Colonic mucosa (tissue), 4 donors: ENCODE measurements around the gene USP9X. TPM values are rescaled to one million over a fixed set of nuclear protein-coding genes. Genes with fewer than 3 reads are reported as not detected.

Experiments used
- DNase-seq: peaks from one replicate; pipeline ENCODE4 v3.0.0-alpha.2; 2020
- H3K27ac ChIP-seq: fragments of 200-600 bp; one replicate; pipeline ENCODE4 v1.8.0; 2021
- H3K27me3 ChIP-seq: fragments of 200-600 bp; one replicate; pipeline ENCODE4 v1.8.0; 2021
- H3K36me3 ChIP-seq: fragments of 200-600 bp; one replicate; pipeline ENCODE4 v1.8.0; 2021
- H3K4me1 ChIP-seq: fragments of 200-600 bp; one replicate; pipeline ENCODE4 v1.8.0; 2021; ENCODE audit warnings: mild to moderate bottlenecking
- H3K4me3 ChIP-seq: fragments of 200-600 bp; one replicate; pipeline ENCODE4 v1.8.0; 2021
- H3K9ac ChIP-seq, 2 donors: one replicate each; pipeline ENCODE4 v1.7.0; 2013; ENCODE audit warnings: control low read depth in 2 of 2, low read depth in 2 of 2, low read length in 2 of 2
- H3K9me3 ChIP-seq: fragments of 200-600 bp; one replicate; pipeline ENCODE4 v1.8.0; 2021
- CTCF ChIP-seq: fragments of 200-600 bp; IDR thresholded peaks from one replicate; pipeline ENCODE4 v1.8.0; 2022; ENCODE audit warnings: antibody characterized with exemption, mild to moderate bottlenecking
- intact Hi-C: fragments of 100-400 bp; cut with DNase I; formaldehyde crosslinking; loops from one replicate; pipeline ENCODE4 v1.14.1; 2022
- total RNA-seq, 2 donors: library from RNA; stranded (reverse); fragmentation: NEBNext Ultra II Directional in 1 of 2; extraction: Animal tissue kit (Norgen Biotek cat#: 25700) in 1 of 2; gene quantifications; one replicate each; pipeline ENCODE4 v1.2.1, GENCODE V29; 2021
- donor health status: healthy.
- donor health status: DM: no; HTN: no; CAD: no.
- donor health status: DM: no; HTN: no; CAD: no.

Gene USP9X
- total RNA-seq, 2 donors from 2014 or later: 74.5 to 89.0 TPM

GRCh38 chrX:41095908-41096307 is 10.7 kb downstream of the USP9X start:
- Histone ChIP-seq H3K27ac (no peak overlapping the region), H3K36me3 (no peaks in the 10 kb centered on the region), H3K27me3 (no peaks in the 10 kb centered on the region), H3K9ac (no peak overlapping the region), H3K4me3 (no peak overlapping the region), H3K9me3 (no peaks in the 10 kb centered on the region), H3K4me1 (peaks cover 4% of the 10 kb centered on the region)
- no peak for DNase-seq
- intact Hi-C loops: no loop called here
- no peak for TF ChIP-seq CTCF

- Histone ChIP-seq H3K9ac (no peak overlapping the region), H3K9me3 (no peaks in the 10 kb centered on the region), H3K27me3 (no peaks in the 10 kb centered on the region), H3K4me1 (peaks cover 4% of the 10 kb centered on the region), H3K4me3 (no peak overlapping the region), H3K36me3 (no peaks in the 10 kb centered on the region), H3K27ac (no peak overlapping the region)
- intact Hi-C loops: no loop called here
- no peak for DNase-seq
- no peak for TF ChIP-seq CTCF
Measured at GRCh38 chrX:41096339-41096955, 11.2 kb downstream of the USP9X start.

GRCh38 chrX:41097326-41097725 is 12.1 kb downstream of the USP9X start:
- H3K4me3 ChIP-seq: no peak overlapping the region
- no peak for DNase-seq
- no peaks in the 10 kb centered on the region for H3K27me3 ChIP-seq
- no peaks in the 10 kb centered on the region for H3K36me3 ChIP-seq
- H3K9ac ChIP-seq: no peak overlapping the region
- no peak overlapping the region for H3K27ac ChIP-seq
- no peak for TF ChIP-seq CTCF
- intact Hi-C loops: no loop called here
- peaks cover 4% of the 10 kb centered on the region for H3K4me1 ChIP-seq
- H3K9me3 ChIP-seq: no peaks in the 10 kb centered on the region

- no peaks in the 10 kb centered on the region for H3K27me3 ChIP-seq
- H3K27ac ChIP-seq: no peak overlapping the region
Measured at GRCh38 chrX:41100200-41100599, 15.0 kb downstream of the USP9X start.

GRCh38 chrX:41100819-41101218 is 15.6 kb downstream of the USP9X start:
- H3K9ac ChIP-seq: no peak overlapping the region
- peaks cover 4% of the 10 kb centered on the region for H3K4me1 ChIP-seq
- intact Hi-C loops: no loop called here
- DNase-seq: no peak
- H3K27me3 ChIP-seq: no peaks in the 10 kb centered on the region
- H3K4me3 ChIP-seq: no peak overlapping the region
- no peak overlapping the region for H3K27ac ChIP-seq
- no peaks in the 10 kb centered on the region for H3K9me3 ChIP-seq
- TF ChIP-seq CTCF: no peak
- no peaks in the 10 kb centered on the region for H3K36me3 ChIP-seq

More at GRCh38 chrX:41100200-41100599, 15.0 kb downstream of the USP9X start:
- H3K9me3 ChIP-seq: no peaks in the 10 kb centered on the region
- no peak overlapping the region for H3K9ac ChIP-seq
- no peak overlapping the region for H3K4me3 ChIP-seq
- intact Hi-C loops: no loop called here
- no peak for DNase-seq
- H3K4me1 ChIP-seq: peaks cover 4% of the 10 kb centered on the region
- no peaks in the 10 kb centered on the region for H3K36me3 ChIP-seq
- no peak for TF ChIP-seq CTCF
